SK-N-SH (cell line): ENCODE results near the gene RNPEPL1. TPM values are rescaled to one million over a fixed set of nuclear protein-coding genes. Genes with fewer than 3 reads are reported as not detected.

ENCODE experiments used
- CTCF ChIA-PET: fragments of 300-600, 350-600 bp; formaldehyde crosslinking; extraction: SDS; loops from one replicate; lab custom pipeline; 2021; lab: Yijun Ruan, JAX
- POLR2A ChIA-PET: fragments of 350-600 bp; sonication (Branson Sonifier 250); formaldehyde crosslinking; extraction: SDS; loops from one replicate; lab custom pipeline; 2020; ENCODE audit warnings: antibody characterized with exemption, inconsistent platforms; lab: Yijun Ruan, JAX
- DNase-seq: peaks from one replicate; pipeline ENCODE4 v3.0.0; 2012
- H2AFZ ChIP-seq: fragments of 200-600 bp; sonication (generic); 2 replicates; pipeline ENCODE4 v1.8.1; 2016; ENCODE audit warnings: antibody characterized with exemption, mild to moderate bottlenecking, low read depth
- H3F3A ChIP-seq: fragments of 200-600 bp; sonication (generic); replicated peaks from 2 replicates; pipeline ENCODE3; 2016; ENCODE audit warnings: antibody characterized with exemption, mild to moderate bottlenecking; ENCODE audit not compliant: insufficient read depth
- H3K27ac ChIP-seq, 2 experiments: fragments of 200-500 bp in 1 of 2; fragments of 200-600 bp in 1 of 2; sonication (Bioruptor generic) in 1 of 2; sonication (generic), shearing (Covaris generic) in 1 of 2; 2 replicates each; pipeline versions ENCODE4 v1.5.1 to v1.6.1; 2014 to 2016; ENCODE audit warnings: low read depth in 2 of 2, inconsistent platforms in 1 of 2, low read length in 1 of 2, mild to moderate bottlenecking in 1 of 2, mixed read lengths in 1 of 2
- H3K27me3 ChIP-seq: fragments of 200-600 bp; sonication (generic), shearing (Covaris generic); 2 replicates; pipeline ENCODE4 v1.6.1; 2016; ENCODE audit warnings: mixed run types; ENCODE audit not compliant: insufficient read depth
- H3K36me3 ChIP-seq, 2 experiments: fragments of 200-500 bp in 1 of 2; fragments of 200-600 bp in 1 of 2; sonication (Bioruptor generic) in 1 of 2; sonication (generic) in 1 of 2; replicated peaks in 1 of 2; 2 replicates each; pipeline versions ENCODE3 to v1.5.1; 2014 to 2016; ENCODE audit warnings: low read length in 1 of 2, mild to moderate bottlenecking in 1 of 2; ENCODE audit not compliant: insufficient read depth in 2 of 2, control insufficient read depth in 1 of 2
- H3K4me1 ChIP-seq, 2 experiments: fragments of 200-500 bp in 1 of 2; fragments of 200-600 bp in 1 of 2; sonication (Bioruptor generic) in 1 of 2; sonication (generic), shearing (Covaris generic) in 1 of 2; 2 replicates each; pipeline versions ENCODE4 v1.5.1 to v1.6.1; 2014 to 2016; ENCODE audit warnings: low read depth in 1 of 2, low read length in 1 of 2, mixed run types in 1 of 2; ENCODE audit not compliant: insufficient read depth in 2 of 2, control insufficient read depth in 1 of 2
- H3K4me2 ChIP-seq: fragments of 200-600 bp; sonication (generic), shearing (Covaris generic); 2 replicates; pipeline ENCODE4 v1.6.1; 2017; ENCODE audit warnings: mixed run types
- H3K4me3 ChIP-seq, 2 experiments: fragments of 200-500 bp in 1 of 2; fragments of 200-600 bp in 1 of 2; sonication (Bioruptor generic) in 1 of 2; sonication (generic), shearing (Covaris generic) in 1 of 2; 2 replicates each; pipeline versions ENCODE4 v1.5.1 to v1.8.1; 2014 to 2016; ENCODE audit warnings: low read depth in 2 of 2, inconsistent platforms in 1 of 2, low read length in 1 of 2, mild to moderate bottlenecking in 1 of 2, mixed read lengths in 1 of 2, moderate library complexity in 1 of 2
- H3K79me2 ChIP-seq: fragments of 200-600 bp; sonication (generic); 2 replicates; pipeline ENCODE4 v1.8.1; 2017; ENCODE audit warnings: mild to moderate bottlenecking; ENCODE audit not compliant: insufficient read depth
- H3K9ac ChIP-seq: fragments of 200-600 bp; sonication (generic); 2 replicates; pipeline ENCODE4 v1.6.1; 2017; ENCODE audit warnings: mixed run types
- H3K9me2 ChIP-seq: fragments of 200-600 bp; sonication (generic); 2 replicates; pipeline ENCODE4 v1.6.1; 2017; ENCODE audit warnings: mixed run types
- H3K9me3 ChIP-seq: fragments of 200-600 bp; sonication (generic); 2 replicates; pipeline ENCODE4 v1.6.1; 2017; ENCODE audit warnings: mixed run types, mild to moderate bottlenecking, moderate library complexity
- H4K20me1 ChIP-seq: fragments of 200-600 bp; sonication (generic); 2 replicates; pipeline ENCODE4 v1.6.1; 2017; ENCODE audit warnings: mild to moderate bottlenecking, mixed run types; ENCODE audit not compliant: insufficient read depth
- ELF1 ChIP-seq: IDR thresholded peaks from 2 replicates; pipeline ENCODE4 v1.4.0; 2012
- EP300 ChIP-seq, 2 experiments: IDR thresholded peaks; 2 replicates each; pipeline versions ENCODE4 v1.4.0 to v1.6.1; 2012; ENCODE audit warnings: borderline replicate concordance in 1 of 2, low read depth in 1 of 2, low read length in 1 of 2
- EZH2phosphoT487 ChIP-seq: fragments of 200-600 bp; sonication (generic); IDR thresholded peaks from 2 replicates; pipeline ENCODE4 v1.6.1; 2017; ENCODE audit warnings: low read depth, mixed run types, mild to moderate bottlenecking, antibody characterized with exemption, moderate library complexity, borderline replicate concordance
- FOXJ3 ChIP-seq: sonication (generic); formaldehyde crosslinking; IDR thresholded peaks from 2 replicates; pipeline ENCODE4 v1.5.1; 2020; ENCODE audit warnings: mild to moderate bottlenecking, missing genetic modification reagents
- GATA2 ChIP-seq: sonication (generic); formaldehyde crosslinking; IDR thresholded peaks from 2 replicates; pipeline ENCODE4 v1.5.0; 2020; ENCODE audit warnings: mild to moderate bottlenecking, missing genetic modification reagents
- JUND ChIP-seq: IDR thresholded peaks from 2 replicates; pipeline ENCODE4 v1.4.0; 2012
- MAX ChIP-seq: IDR thresholded peaks from 2 replicates; pipeline ENCODE4 v1.4.0; 2012; ENCODE audit warnings: low read depth
- MEF2A ChIP-seq: IDR thresholded peaks from 2 replicates; pipeline ENCODE4 v1.4.0; 2012; ENCODE audit warnings: low read depth, borderline replicate concordance
- MXI1 ChIP-seq: IDR thresholded peaks from 2 replicates; pipeline ENCODE4 v1.6.1; 2012; ENCODE audit warnings: mild to moderate bottlenecking, low read depth, low read length, improper control_type of control experiment
- PBX3 ChIP-seq: IDR thresholded peaks from 2 replicates; pipeline ENCODE4; 2012
- POLR2AphosphoS5 ChIP-seq: IDR thresholded peaks from 2 replicates; pipeline ENCODE4 v1.6.1; 2012; ENCODE audit warnings: low read depth, low read length
- RFX5 ChIP-seq: IDR thresholded peaks from 2 replicates; pipeline ENCODE4 v1.6.1; 2012; ENCODE audit warnings: mild to moderate bottlenecking, improper control_type of control experiment, low read length
- RXRA ChIP-seq: IDR thresholded peaks from 2 replicates; pipeline ENCODE4 v1.4.0; 2012; ENCODE audit warnings: low read depth, mild to moderate bottlenecking, borderline replicate concordance
- SMC3 ChIP-seq: IDR thresholded peaks from 2 replicates; pipeline ENCODE4 v1.6.1; 2012; ENCODE audit warnings: low read depth, low read length, improper control_type of control experiment
- TAF1 ChIP-seq: IDR thresholded peaks from 2 replicates; pipeline ENCODE4 v1.6.1; 2012; ENCODE audit warnings: low read depth, mild to moderate bottlenecking, low read length, moderate library complexity, borderline replicate concordance
- USF1 ChIP-seq: IDR thresholded peaks from 2 replicates; pipeline ENCODE4 v1.4.0; 2012; ENCODE audit warnings: low read depth, borderline replicate concordance
- USF2 ChIP-seq: fragments of 150-350 bp; IDR thresholded peaks from 2 replicates; pipeline ENCODE4 v1.6.1; 2017; ENCODE audit warnings: antibody characterized with exemption, low read length, low read depth, borderline replicate concordance
- WGBS: methylation state at CpG from one replicate; pipeline ENCODE4 v1.1.6; 2017; ENCODE audit warnings: low lambda C conversion rate; 5-methylcytosine and 5-hydroxymethylcytosine counted together
- polyA plus RNA-seq, 3 experiments: library from polyadenylated mRNA; depleted of rRNA; stranded (reverse); fragments of >200 nt; gene quantifications; 2 replicates each; pipeline ENCODE4 v1.2.3, GENCODE V29; 2012

RNPEPL1 gene
- polyA plus RNA-seq, 1 of the 3 experiments (the other 2 are of a cell fraction): 14.3 TPM

- ChIA-PET CTCF (interaction anchor here (1.3 kb wide), 1 partner anchor 219 kb away, joined by 4 read pairs; no protein-coding TSS in a partner anchor), POLR2A (no interaction called here)
- H2AFZ ChIP-seq: no peak overlapping the region
- WGBS: 85% methylated on average over 4 of the region's 7 CpGs
- no peak for TF ChIP-seq MEF2A
- TF ChIP-seq TAF1: no peak
- TF ChIP-seq ELF1: no peak
- TF ChIP-seq SMC3: no peak
- no peak for TF ChIP-seq RFX5
- TF ChIP-seq USF1: no peak
- no peak overlapping the region for H3K27ac ChIP-seq
- DNase-seq: no peak
- no peak overlapping the region for H3K4me3 ChIP-seq
- H3K36me3 ChIP-seq: no peaks in the 10 kb centered on the region
- no peaks in the 10 kb centered on the region for H3F3A ChIP-seq
- H3K4me1 ChIP-seq: peaks cover 0 to 31% of the 10 kb centered on the region in 2 experiments; a peak in 1 of 4 replicates
- H4K20me1 ChIP-seq: no peaks in the 10 kb centered on the region
- H3K79me2 ChIP-seq: no peaks in the 10 kb centered on the region
- no peak overlapping the region for H3K9ac ChIP-seq
- H3K9me2 ChIP-seq: no peaks in the 10 kb centered on the region
- no peaks in the 10 kb centered on the region for H3K9me3 ChIP-seq
- H3K4me2 ChIP-seq: no peak overlapping the region
- H3K27me3 ChIP-seq: no peaks in the 10 kb centered on the region
Measured at GRCh38 chr2:240620859-240621258, 52.6 kb downstream of the RNPEPL1 start.

- Histone ChIP-seq H3K36me3 (no peaks in the 10 kb centered on the region), H3K9me3 (no peaks in the 10 kb centered on the region), H3K79me2 (no peaks in the 10 kb centered on the region), H3K4me3 (no peak overlapping the region), H2AFZ (no peak overlapping the region), H3K9me2 (no peaks in the 10 kb centered on the region), H3K9ac (no peak overlapping the region), H3K4me2 (no peak overlapping the region), H3F3A (no peaks in the 10 kb centered on the region), H3K4me1 (peaks cover 0 to 25% of the 10 kb centered on the region in 2 experiments; a peak in 1 of 4 replicates), H3K27me3 (no peaks in the 10 kb centered on the region), H4K20me1 (no peaks in the 10 kb centered on the region), H3K27ac (no peak overlapping the region; a peak in 1 of 4 replicates)
- 76% methylated on average over 9 of the region's 9 CpGs for WGBS
- DNase-seq: no peak
- CTCF ChIA-PET: interaction anchor here (0.9 to 2.0 kb wide), 6 partner anchors 16 to 66 kb away, joined by 3 to 6 read pairs (median 4); partner anchors contain the start of gene CAPN10
- no peak for TF ChIP-seq USF2
- TF ChIP-seq SMC3: no peak
- TF ChIP-seq JUND: no peak
- TF ChIP-seq EZH2phosphoT487: no peak
- TF ChIP-seq FOXJ3: no peak
- TF ChIP-seq MEF2A: no peak
- TF ChIP-seq MXI1: no peak
- no peak for TF ChIP-seq GATA2 (CRISPR knock-in tag)
- no peak for TF ChIP-seq POLR2AphosphoS5
- TF ChIP-seq EP300 (IDR thresholded peaks at IDR 0.05; ENCODE audit: borderline replicate concordance in 1 of 2, low read depth in 1 of 2, low read length in 1 of 2): no peak
- TF ChIP-seq RXRA: no peak
- no peak for TF ChIP-seq PBX3
- TF ChIP-seq MAX: no peak
- POLR2A ChIA-PET: interaction anchor here (0.6 kb wide), 1 partner anchor 35 kb away, joined by 3 read pairs; the partner anchor contains the start of gene CAPN10
Measured at GRCh38 chr2:240622060-240622411, 53.8 kb downstream of the RNPEPL1 start.
